Dendritic cell treated with granulocyte-macrophage colony-stimulating factor and Interleukin-4, amounts not matched to agents 40 ng/mL and 50 ng/mL, for 4 days (primary cell): Measurements from ENCODE around the gene ARL13A.

Experiments
- H3K27ac Mint-ChIP-seq: one replicate; pipeline ENCODE4 v1.8.0; 2022; ENCODE audit warnings: mild to moderate bottlenecking, mixed read lengths
- H3K27me3 Mint-ChIP-seq: one replicate; pipeline ENCODE4 v1.8.0; 2022; ENCODE audit warnings: mild to moderate bottlenecking, mixed read lengths
- H3K36me3 Mint-ChIP-seq: one replicate; pipeline ENCODE4 v1.8.0; 2022; ENCODE audit warnings: low read depth, mixed read lengths
- H3K4me1 Mint-ChIP-seq: one replicate; pipeline ENCODE4 v1.8.0; 2022; ENCODE audit warnings: low read depth, mixed read lengths
- H3K4me3 Mint-ChIP-seq: one replicate; pipeline ENCODE4 v1.8.0; 2022; ENCODE audit warnings: mild to moderate bottlenecking, moderate library complexity, mixed read lengths
- H3K9me3 Mint-ChIP-seq: one replicate; pipeline ENCODE4 v1.8.0; 2022; ENCODE audit warnings: mixed read lengths
- intact Hi-C: fragments of 100-400 bp; cut with micrococcal nuclease; formaldehyde crosslinking; loops from one replicate; pipeline ENCODE4 v1.15.0; 2022

The ARL13A gene

GRCh38 chrX:101025126-101025525 is 55.6 kb downstream of the ARL13A start:
- H3K4me1 Mint-ChIP-seq: no peaks in the 10 kb centered on the region

GRCh38 chrX:101028562-101028961 is 59.1 kb downstream of the ARL13A start:
- Mint-ChIP-seq H3K9me3 (no peaks in the 10 kb centered on the region), H3K27ac (no peak overlapping the region), H3K4me3 (no peak overlapping the region), H3K4me1 (no peaks in the 10 kb centered on the region), H3K27me3 (no peaks in the 10 kb centered on the region), H3K36me3 (peaks cover 84% of the 10 kb centered on the region)
- intact Hi-C loops: no loop called here

More at GRCh38 chrX:101025126-101025525, 55.6 kb downstream of the ARL13A start:
- intact Hi-C loops: no loop called here
- Mint-ChIP-seq H3K4me3 (no peak overlapping the region), H3K27ac (no peak overlapping the region), H3K36me3 (peaks cover 86% of the 10 kb centered on the region), H3K9me3 (no peaks in the 10 kb centered on the region), H3K27me3 (no peaks in the 10 kb centered on the region)

- Mint-ChIP-seq H3K27ac (no peak overlapping the region), H3K27me3 (no peaks in the 10 kb centered on the region), H3K4me3 (no peak overlapping the region), H3K9me3 (no peaks in the 10 kb centered on the region), H3K36me3 (peaks cover 90% of the 10 kb centered on the region), H3K4me1 (no peaks in the 10 kb centered on the region)
- intact Hi-C loops: no loop called here
These were observed 60.2 kb downstream of the ARL13A start for GRCh38 chrX:101029665-101030064.

- Mint-ChIP-seq H3K36me3 (peaks cover 76% of the 10 kb centered on the region), H3K27me3 (no peaks in the 10 kb centered on the region), H3K9me3 (no peaks in the 10 kb centered on the region), H3K27ac (no peak overlapping the region), H3K4me1 (no peaks in the 10 kb centered on the region), H3K4me3 (no peak overlapping the region)
- intact Hi-C loops: no loop called here
These were observed 67.7 kb downstream of the ARL13A start for GRCh38 chrX:101037231-101037630.

GRCh38 chrX:101040197-101040596 is 70.7 kb downstream of the ARL13A start:
- intact Hi-C loops: no loop called here
- no peaks in the 10 kb centered on the region for H3K4me1 Mint-ChIP-seq
- no peaks in the 10 kb centered on the region for H3K27me3 Mint-ChIP-seq
- no peak overlapping the region for H3K27ac Mint-ChIP-seq
- H3K4me3 Mint-ChIP-seq: no peak overlapping the region
- H3K9me3 Mint-ChIP-seq: no peaks in the 10 kb centered on the region
- peaks cover 62% of the 10 kb centered on the region for H3K36me3 Mint-ChIP-seq
